NCI-H774 (cell line): ENCODE measurements around the gene DSCAM.

Experiments
- DNase-seq: peaks from one replicate; lab custom pipeline; 2025; lab: John Stamatoyannopoulos, UW

The DSCAM gene

GRCh38 chr21:40770435-40771055 lies 76.4 kb downstream of the DSCAM start:
- DNase-seq, result no peak

- DNase-seq, result no peak
Observed at GRCh38 chr21:40769231-40769630, 77.7 kb downstream of the DSCAM start.

GRCh38 chr21:40768056-40768455 lies 78.9 kb downstream of the DSCAM start:
- DNase-seq, result no peak

GRCh38 chr21:40766381-40766780 lies 80.6 kb downstream of the DSCAM start:
- DNase-seq, result no peak

- DNase-seq, result no peak
Observed at GRCh38 chr21:40765811-40766210, 81.1 kb downstream of the DSCAM start.

GRCh38 chr21:40760821-40761220 lies 86.1 kb downstream of the DSCAM start:
- no peak for DNase-seq

GRCh38 chr21:40759061-40759460 lies 87.9 kb downstream of the DSCAM start:
- DNase-seq, result no peak

GRCh38 chr21:40757366-40757765 lies 89.6 kb downstream of the DSCAM start:
- DNase-seq, result no peak

- DNase-seq, result no peak
Observed at GRCh38 chr21:40754466-40754865, 92.5 kb downstream of the DSCAM start.

- no peak for DNase-seq
Observed at GRCh38 chr21:40753756-40754155, 93.2 kb downstream of the DSCAM start.

GRCh38 chr21:40752125-40752524 lies 94.8 kb downstream of the DSCAM start:
- DNase-seq, result no peak

- DNase-seq, result no peak
Observed at GRCh38 chr21:40751221-40751620, 95.7 kb downstream of the DSCAM start.

GRCh38 chr21:40736145-40736544 lies 110.8 kb downstream of the DSCAM start:
- no peak for DNase-seq

- DNase-seq, result no peak
Observed at GRCh38 chr21:40733024-40733397, 113.9 kb downstream of the DSCAM start.

GRCh38 chr21:40732253-40733023 lies 114.5 kb downstream of the DSCAM start:
- DNase-seq, result no peak

GRCh38 chr21:40731206-40731605 lies 115.8 kb downstream of the DSCAM start:
- DNase-seq, result no peak

GRCh38 chr21:40730426-40730800 lies 116.5 kb downstream of the DSCAM start:
- no peak for DNase-seq

- DNase-seq, result no peak
Observed at GRCh38 chr21:40729761-40730425, 117.1 kb downstream of the DSCAM start.

GRCh38 chr21:40723966-40724365 lies 123.0 kb downstream of the DSCAM start:
- DNase-seq, result no peak

GRCh38 chr21:40723317-40723716 lies 123.6 kb downstream of the DSCAM start:
- no peak for DNase-seq

- no peak for DNase-seq
Observed at GRCh38 chr21:40719615-40720014, 127.3 kb downstream of the DSCAM start.

- DNase-seq, result no peak
Observed at GRCh38 chr21:40717028-40717427, 129.9 kb downstream of the DSCAM start.

GRCh38 chr21:40714536-40714935 lies 132.4 kb downstream of the DSCAM start:
- no peak for DNase-seq
